Endometrium (tissue), 2 donors: Measurements from ENCODE around the gene AGTRAP.

Experiments used
- FAIRE-seq: peaks from 2 replicates; lab custom pipeline; 2012; peaks lifted over from hg19 to GRCh38; lab: Jason Lieb, UNC
- donor health status: control.
- donor health status: control.

The AGTRAP gene

GRCh38 chr1:11736746-11737639 lies 1.1 kb downstream of the AGTRAP start:
- no peak for FAIRE-seq

- no peak for FAIRE-seq
Observed at GRCh38 chr1:11738096-11738495, 2.2 kb downstream of the AGTRAP start.

- FAIRE-seq = no peak
Observed at GRCh38 chr1:11738783-11739182, 2.8 kb downstream of the AGTRAP start.

GRCh38 chr1:11740258-11741192 lies 4.6 kb downstream of the AGTRAP start:
- no peak for FAIRE-seq

- FAIRE-seq = no peak
Observed at GRCh38 chr1:11741482-11741881, 5.5 kb downstream of the AGTRAP start.

GRCh38 chr1:11741919-11742558 lies 6.1 kb downstream of the AGTRAP start:
- FAIRE-seq = no peak

- no peak for FAIRE-seq
Observed at GRCh38 chr1:11744287-11744686, 8.4 kb downstream of the AGTRAP start.

GRCh38 chr1:11746092-11746491 lies 10.2 kb downstream of the AGTRAP start:
- no peak for FAIRE-seq

GRCh38 chr1:11746795-11747487 lies 11.0 kb downstream of the AGTRAP start:
- no peak for FAIRE-seq

- no peak for FAIRE-seq
Observed at GRCh38 chr1:11748294-11749202, 12.6 kb downstream of the AGTRAP start.

GRCh38 chr1:11749203-11749689 lies 13.3 kb downstream of the AGTRAP start:
- FAIRE-seq = no peak

GRCh38 chr1:11749996-11750395 lies 14.1 kb downstream of the AGTRAP start:
- FAIRE-seq = no peak

GRCh38 chr1:11751087-11751486 lies 15.2 kb downstream of the AGTRAP start:
- FAIRE-seq = no peak

- FAIRE-seq = no peak
Observed at GRCh38 chr1:11752359-11753088, 16.6 kb downstream of the AGTRAP start.

GRCh38 chr1:11753555-11754208 lies 17.7 kb downstream of the AGTRAP start:
- no peak for FAIRE-seq

GRCh38 chr1:11757047-11757446 lies 21.1 kb downstream of the AGTRAP start:
- no peak for FAIRE-seq

- no peak for FAIRE-seq
Observed at GRCh38 chr1:11759791-11760190, 23.9 kb downstream of the AGTRAP start.

GRCh38 chr1:11761285-11761684 lies 25.3 kb downstream of the AGTRAP start:
- no peak for FAIRE-seq

- no peak for FAIRE-seq
Observed at GRCh38 chr1:11761988-11762406, 26.1 kb downstream of the AGTRAP start, which contains the start of gene C1orf167. TSS of gene C1orf167 (plus strand) at chr1:11762193. CDS start at chr1:11764401, 2,208 bp downstream.
